HG02840 (cell line): ENCODE data around the gene ZFYVE9.

Experiments
- ATAC-seq: cut with Tn5 transposase; IDR thresholded peaks from one replicate; pipeline ENCODE4 v1.9.1; 2021; ENCODE audit warnings: mild to moderate bottlenecking, moderate library complexity, moderate number of reproducible peaks; ENCODE audit not compliant: unreplicated experiment, low FRiP score

Gene ZFYVE9

DNA sequence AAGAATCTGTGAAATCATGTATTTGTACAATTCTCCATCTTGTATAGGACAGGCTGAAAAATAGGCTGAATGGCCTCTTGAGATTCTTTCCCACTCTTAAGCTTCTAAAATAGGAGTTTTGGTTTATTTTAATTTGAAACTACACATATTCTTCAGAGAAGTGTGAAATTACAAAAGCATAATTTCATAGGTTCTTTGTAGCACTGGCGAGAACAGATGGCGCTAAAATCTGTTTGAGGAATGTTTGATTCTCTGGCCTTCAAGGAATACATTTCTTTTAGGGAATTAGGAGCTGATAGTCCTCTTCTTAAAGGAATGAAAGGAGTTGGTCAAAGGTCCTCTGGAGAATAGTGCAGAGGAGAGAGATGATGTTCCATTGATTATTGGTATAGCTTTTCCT, 179.2 kb downstream of the ZFYVE9 start:
- ATAC-seq: no peak

- ATAC-seq: no peak
Measured at GRCh38 chr1:52323731-52324130, 181.8 kb downstream of the ZFYVE9 start.

GRCh38 chr1:52325786-52326185, 183.9 kb downstream of the ZFYVE9 start:
- no peak for ATAC-seq

DNA sequence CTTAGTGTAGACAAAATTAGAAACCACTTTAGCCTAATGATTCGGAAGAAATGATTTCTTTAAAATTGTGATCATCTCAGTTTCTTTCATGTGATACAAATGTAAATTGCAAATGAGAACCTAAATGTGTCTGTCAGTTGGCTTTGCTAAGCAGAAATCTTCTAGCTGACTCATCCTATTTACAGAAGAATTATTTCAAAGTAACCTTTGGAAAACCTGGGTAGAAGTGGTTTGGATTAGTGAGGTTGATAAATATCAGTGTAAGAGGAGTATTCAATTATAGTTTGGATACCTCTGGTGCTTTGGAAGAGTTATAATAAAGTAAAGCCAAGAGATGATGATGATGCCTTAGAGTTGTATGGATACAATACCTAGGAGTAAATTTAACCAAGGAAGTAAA, 186.7 kb downstream of the ZFYVE9 start:
- no peak for ATAC-seq

GRCh38 chr1:52332411-52332810, 190.5 kb downstream of the ZFYVE9 start:
- ATAC-seq: no peak

- ATAC-seq: no peak
Measured at GRCh38 chr1:52334906-52335528, 193.1 kb downstream of the ZFYVE9 start.

DNA sequence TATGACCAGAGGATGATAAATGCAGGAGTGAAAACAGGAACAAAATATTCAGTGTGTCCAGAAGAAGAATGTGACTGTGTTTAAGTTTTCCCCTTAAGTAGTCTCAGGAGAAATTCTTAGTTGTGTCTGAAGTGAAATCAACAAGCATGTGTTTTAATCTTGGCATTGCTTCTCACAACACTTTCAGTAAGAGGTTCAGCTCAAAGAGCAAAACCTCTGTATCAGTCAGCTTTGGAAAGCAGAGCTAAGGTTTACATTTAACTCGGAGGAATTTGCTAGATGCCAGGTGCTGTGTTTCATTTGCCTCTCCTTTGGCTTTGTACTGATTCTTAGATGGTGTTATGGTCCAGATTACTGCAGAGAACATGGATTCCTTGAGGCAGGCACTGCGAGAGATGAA, 195.6 kb downstream of the ZFYVE9 start:
- no peak for ATAC-seq

DNA sequence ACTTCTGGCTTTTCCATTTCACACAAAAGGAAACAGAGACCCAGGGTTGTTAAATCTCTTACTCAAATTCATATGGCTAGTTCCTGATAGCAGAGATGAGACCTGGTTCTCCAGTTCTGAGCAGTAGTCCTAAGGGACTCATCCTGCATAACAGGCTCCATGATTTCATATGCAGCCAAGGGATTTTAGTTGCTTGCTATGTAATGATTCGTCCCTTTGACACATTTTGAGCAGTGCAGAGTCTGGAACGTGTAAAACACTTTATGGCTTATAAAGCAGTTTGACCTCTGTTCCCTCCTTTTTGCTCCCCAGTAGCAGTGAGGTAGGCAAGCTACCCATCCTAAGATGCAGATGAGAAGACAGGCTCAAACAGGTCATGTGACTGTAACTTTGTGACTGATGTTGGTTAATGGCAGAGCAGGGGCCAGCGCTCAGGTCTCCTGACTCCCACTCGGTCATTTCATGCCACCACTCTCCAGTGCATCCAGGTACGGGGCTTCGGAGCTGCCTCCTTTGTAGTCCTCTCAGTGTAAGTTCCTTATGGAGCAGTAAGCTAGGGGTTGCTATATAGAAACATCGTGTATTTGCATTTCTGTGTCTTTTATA, 199.9 kb downstream of the ZFYVE9 start:
- ATAC-seq: no peak

DNA sequence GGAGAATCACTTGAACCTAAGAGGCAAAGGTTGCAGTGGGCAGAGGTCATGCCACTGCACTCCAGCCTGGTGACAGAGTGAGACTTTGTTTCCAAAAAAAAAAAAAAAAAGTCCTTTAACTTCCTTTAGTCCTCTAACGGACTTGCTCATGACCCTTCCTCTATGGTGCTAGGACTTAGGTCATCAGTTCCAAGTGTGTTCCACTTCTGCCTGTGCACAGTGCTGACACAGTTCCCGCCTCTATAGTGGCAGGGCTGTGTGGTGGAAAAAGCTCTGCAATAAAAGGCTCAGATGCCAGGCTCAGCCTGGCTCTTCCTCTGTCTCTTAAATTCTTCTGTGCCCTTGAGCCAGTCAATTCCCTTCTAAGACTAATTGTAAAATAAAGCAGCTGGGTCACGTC, 202.1 kb downstream of the ZFYVE9 start:
- ATAC-seq: no peak

DNA sequence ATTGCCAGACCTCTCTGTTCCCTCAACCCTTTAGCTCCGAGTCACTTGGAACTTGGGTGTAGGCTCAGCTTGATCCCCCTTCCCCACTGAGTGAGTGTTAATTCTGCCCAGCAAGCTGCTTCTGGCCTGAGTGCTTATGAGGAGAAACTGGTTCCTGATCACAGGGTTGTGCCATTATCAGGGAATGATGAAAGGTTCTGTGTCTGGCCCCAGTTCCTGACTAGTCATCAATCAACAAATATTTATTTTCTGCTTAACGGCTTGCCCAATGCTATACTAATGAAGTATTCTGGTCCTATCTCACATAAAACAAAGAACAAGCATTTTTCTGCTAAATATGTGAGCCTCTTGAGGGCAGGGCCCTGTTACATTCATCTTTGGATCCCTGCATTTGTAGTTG, 203.4 kb downstream of the ZFYVE9 start:
- ATAC-seq: no peak

GRCh38 chr1:52346653-52347052, 204.8 kb downstream of the ZFYVE9 start:
- ATAC-seq: no peak

- ATAC-seq: no peak
Measured at GRCh38 chr1:52348704-52349300, 206.9 kb downstream of the ZFYVE9 start.

GRCh38 chr1:52352690-52353089, 210.8 kb downstream of the ZFYVE9 start:
- ATAC-seq: no peak

GRCh38 chr1:52355436-52355835, 213.5 kb downstream of the ZFYVE9 start:
- ATAC-seq: no peak

DNA sequence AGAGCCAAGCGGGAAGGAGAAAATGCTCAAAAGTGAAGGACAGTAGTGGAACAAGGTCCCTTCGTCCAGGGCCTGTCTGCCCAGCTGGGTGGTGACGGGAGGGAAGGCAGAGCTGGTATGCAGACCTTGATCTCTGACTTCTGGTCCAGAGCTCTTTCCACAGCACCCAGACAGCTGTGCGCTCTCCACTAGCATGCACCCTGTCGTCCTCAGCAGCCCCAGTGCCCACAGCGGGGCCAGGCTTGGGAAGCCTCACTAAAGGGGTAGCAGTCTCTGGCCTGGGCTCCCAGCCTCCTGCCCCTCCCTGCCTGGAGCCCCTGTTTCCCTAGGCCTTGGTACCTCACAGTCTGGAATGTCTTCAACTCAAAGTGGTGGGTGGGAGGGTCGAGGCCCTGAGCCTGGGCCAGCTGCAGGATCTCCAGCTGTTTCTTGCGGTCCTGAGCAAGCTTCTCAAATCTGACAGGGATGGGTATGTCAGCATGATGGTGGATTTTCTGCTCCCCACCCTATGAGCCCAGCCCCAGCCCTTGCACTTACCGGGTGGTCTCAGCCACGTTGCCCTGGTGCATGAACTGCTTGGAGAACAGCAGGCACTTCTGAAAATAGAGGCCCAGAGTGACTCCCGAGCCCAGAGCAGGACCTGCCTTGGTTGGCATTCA, 214.1 kb downstream of the ZFYVE9 start:
- no peak for ATAC-seq

DNA sequence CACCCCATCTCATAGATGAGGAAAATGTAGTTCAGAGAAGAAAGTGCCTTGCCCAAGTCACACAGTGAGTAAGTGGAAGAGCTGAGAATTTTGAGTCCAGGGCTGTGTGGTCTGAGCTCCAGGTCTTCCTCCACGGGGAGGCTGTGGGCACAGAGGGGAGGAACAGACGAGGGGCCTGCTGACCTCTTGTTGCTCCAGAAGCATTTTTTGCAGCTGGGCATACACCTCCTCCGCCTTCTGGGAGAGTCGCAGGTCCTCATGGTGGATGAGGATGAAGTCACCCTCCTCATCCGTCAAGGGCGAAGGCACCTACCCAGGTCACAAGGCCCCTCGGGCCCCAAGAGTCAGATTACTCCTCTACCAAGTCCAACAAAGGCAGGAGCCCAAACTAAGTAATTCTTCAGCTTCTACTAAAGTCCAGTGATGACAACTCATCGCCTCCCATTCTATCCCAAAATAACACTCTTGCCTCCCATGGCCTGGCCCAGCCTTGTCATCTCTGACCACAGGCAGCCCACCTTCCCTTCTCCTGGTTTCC, 215.0 kb downstream of the ZFYVE9 start:
- no peak for ATAC-seq

DNA sequence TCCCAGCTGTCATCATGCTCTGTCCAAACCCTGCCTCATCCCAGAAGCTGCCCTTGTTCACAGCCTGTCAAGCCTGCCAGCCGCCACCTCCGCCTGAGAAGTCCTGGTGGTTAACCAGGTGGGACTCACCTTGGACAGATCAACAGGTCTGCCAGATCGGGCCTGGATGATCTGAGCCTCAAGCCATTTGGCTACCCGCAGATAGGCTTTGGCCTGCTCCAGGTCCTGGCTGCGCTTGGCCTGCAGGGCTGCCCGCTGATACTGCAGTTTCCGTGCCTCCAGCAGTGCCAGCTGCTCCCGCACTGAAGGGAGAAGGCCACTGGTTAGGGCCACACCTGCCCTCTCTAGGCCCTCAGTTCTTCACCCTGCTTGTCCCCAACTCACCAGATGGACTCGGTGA, 215.5 kb downstream of the ZFYVE9 start:
- ATAC-seq: no peak

- no peak for ATAC-seq
Measured at GRCh38 chr1:52358851-52359497, 217.1 kb downstream of the ZFYVE9 start.

GRCh38 chr1:52359676-52360594, 218.0 kb downstream of the ZFYVE9 start:
- no peak for ATAC-seq

GRCh38 chr1:52360595-52360968, 218.7 kb downstream of the ZFYVE9 start:
- ATAC-seq: no peak
